Naive thymus-derived CD4-positive, alpha-beta T cell (primary cell): ENCODE measurements around the gene DIAPH1. TPM values are rescaled to one million over a fixed set of nuclear protein-coding genes. Genes with fewer than 3 reads are reported as not detected.

Source experiments
- polyA plus RNA-seq, 2 donors: library from polyadenylated mRNA; unstranded; fragments of 300-500 nt; fragmentation: Illumina TruSeq; gene quantifications; one replicate each; pipeline ENCODE4 v1.2.3, GENCODE V29; 2021
- total RNA-seq, 6 experiments: library from RNA in 5 of 6; stranded (reverse) in 5 of 6; gene quantifications; 1 replicate in 5 of 6; 2 replicates in 1 of 6; pipeline ENCODE4 v1.2.3 and lab custom pipeline; 2021 to 2026

The DIAPH1 gene
- total and polyA plus RNA-seq, 7 experiments from 2014 or later, result 89.7 to 278 (median 172) TPM

Other genes starting within 250 kb of the DIAPH1 start
- gene PCDHGB3, start 248.8 kb downstream of the DIAPH1 start, total RNA-seq, result under 1 TPM; 0.24 to 0.59 (median 0.43) TPM
- gene PCDHGB3, start 248.8 kb downstream of the DIAPH1 start, polyA plus RNA-seq, result under 1 TPM in 1 of 2 donors, not detected in 1; 0.13 TPM
- under 1 TPM; 0.24 to 0.70 (median 0.35) TPM for gene PCDHGA6, start 245.1 kb downstream of the DIAPH1 start, total RNA-seq
- not detected for gene PCDHGA6, start 245.1 kb downstream of the DIAPH1 start, polyA plus RNA-seq
- under 1 TPM in 4 of 5 experiments, not detected in 1; 0.13 to 0.30 (median 0.19) TPM for gene PCDHGA7, start 236.3 kb downstream of the DIAPH1 start, total RNA-seq
- gene PCDHGA7, start 236.3 kb downstream of the DIAPH1 start, polyA plus RNA-seq, result not detected
- gene PCDHGB4, start 231.3 kb downstream of the DIAPH1 start, total RNA-seq, result under 1 TPM in 4 of 5 experiments, not detected in 1; 0.08 to 0.27 (median 0.24) TPM
- gene PCDHGB4, start 231.3 kb downstream of the DIAPH1 start, polyA plus RNA-seq, result not detected
- under 1 TPM; 0.08 to 0.17 (median 0.13) TPM for gene PCDHGA8, start 226.4 kb downstream of the DIAPH1 start, total RNA-seq
- gene PCDHGA8, start 226.4 kb downstream of the DIAPH1 start, polyA plus RNA-seq, result not detected
- under 1 TPM; 0.16 to 0.44 (median 0.42) TPM for gene PCDHGB5, start 221.1 kb downstream of the DIAPH1 start, total RNA-seq
- gene PCDHGB5, start 221.1 kb downstream of the DIAPH1 start, polyA plus RNA-seq, result under 1 TPM; 0.09 to 0.49 TPM
- under 1 TPM in 4 of 5 experiments, not detected in 1; 0.16 to 0.41 (median 0.22) TPM for gene PCDHGA9, start 216.2 kb downstream of the DIAPH1 start, total RNA-seq
- not detected for gene PCDHGA9, start 216.2 kb downstream of the DIAPH1 start, polyA plus RNA-seq
- under 1 TPM; 0.13 to 0.44 (median 0.19) TPM for gene PCDHGB6, start 211.0 kb downstream of the DIAPH1 start, total RNA-seq
- under 1 TPM; 0.05 to 0.12 TPM for gene PCDHGB6, start 211.0 kb downstream of the DIAPH1 start, polyA plus RNA-seq
- under 1 TPM; 0.11 to 0.39 (median 0.24) TPM for gene PCDHGA10, start 206.0 kb downstream of the DIAPH1 start, total RNA-seq
- gene PCDHGA10, start 206.0 kb downstream of the DIAPH1 start, polyA plus RNA-seq, result under 1 TPM; 0.04 to 0.12 TPM
- gene PCDHGB7, start 201.3 kb downstream of the DIAPH1 start, total RNA-seq, result under 1 TPM in 3 of 5 experiments, not detected in 2; 0.11 to 0.16 (median 0.13) TPM
- gene PCDHGB7, start 201.3 kb downstream of the DIAPH1 start, polyA plus RNA-seq, result not detected
- gene PCDHGA11, start 197.9 kb downstream of the DIAPH1 start, total RNA-seq, result under 1 TPM in 4 of 5 experiments, not detected in 1; 0.16 to 0.29 (median 0.21) TPM
- gene PCDHGA11, start 197.9 kb downstream of the DIAPH1 start, polyA plus RNA-seq, result not detected
- under 1 TPM in 1 of 5 experiments, not detected in 4; 0.32 TPM for gene PCDHGA12, start 188.5 kb downstream of the DIAPH1 start, total RNA-seq
- gene PCDHGA12, start 188.5 kb downstream of the DIAPH1 start, polyA plus RNA-seq, result not detected
- under 1 TPM; 0.15 to 0.76 (median 0.16) TPM for gene PCDHGC3, start 143.0 kb downstream of the DIAPH1 start, total RNA-seq
- under 1 TPM in 1 of 2 donors, not detected in 1; 0.14 TPM for gene PCDHGC3, start 143.0 kb downstream of the DIAPH1 start, polyA plus RNA-seq
- under 1 TPM in 1 of 5 experiments, not detected in 4; 0.22 TPM for gene PCDHGC4, start 134.0 kb downstream of the DIAPH1 start, total RNA-seq
- not detected for gene PCDHGC4, start 134.0 kb downstream of the DIAPH1 start, polyA plus RNA-seq
- under 1 TPM in 1 of 5 experiments, not detected in 4; 0.13 TPM for gene PCDHGC5, start 129.9 kb downstream of the DIAPH1 start, total RNA-seq
- not detected for gene PCDHGC5, start 129.9 kb downstream of the DIAPH1 start, polyA plus RNA-seq
- gene HDAC3, start 17.8 kb upstream of the DIAPH1 start, total RNA-seq, result 10 to 100 TPM; 70.0 to 92.8 (median 79.0) TPM
- gene HDAC3, start 17.8 kb upstream of the DIAPH1 start, polyA plus RNA-seq, result 100 to 1,000 TPM; 100 to 102 TPM
- gene RELL2, start 18.0 kb upstream of the DIAPH1 start, total RNA-seq, result 10 to 100 TPM; 14.3 to 21.7 (median 17.5) TPM
- gene RELL2, start 18.0 kb upstream of the DIAPH1 start, polyA plus RNA-seq, result 1 to 10 TPM; 1.8 to 3.4 TPM
- gene FCHSD1, start 32.4 kb upstream of the DIAPH1 start, total RNA-seq, result 10 to 100 TPM; 69.6 to 96.1 (median 92.3) TPM
- 1 to 10 TPM; 4.9 to 7.7 TPM for gene FCHSD1, start 32.4 kb upstream of the DIAPH1 start, polyA plus RNA-seq
- 10 to 100 TPM in 2 of 5 experiments, 1 to 10 TPM in 3; 1.0 to 15.3 (median 9.8) TPM for gene ARAP3, start 63.2 kb upstream of the DIAPH1 start, total RNA-seq
- not detected for gene ARAP3, start 63.2 kb upstream of the DIAPH1 start, polyA plus RNA-seq